Anterior cingulate cortex (tissue), 58 donors: ENCODE data around the gene GMDS.

Experiments used
- DNase-seq, 58 donors: peaks; one replicate each; lab custom pipeline; 2025; lab: John Stamatoyannopoulos, UW

GMDS gene

GRCh38 chr6:2108700-2109306 is 136.6 kb downstream of the GMDS start:
- no peak for DNase-seq

- no peak for DNase-seq
Observed at GRCh38 chr6:2104524-2104880, 140.9 kb downstream of the GMDS start.

- peak in 2 of 58 donors; percentile 4 to 21 for DNase-seq
Observed at GRCh38 chr6:2103765-2104523, 141.5 kb downstream of the GMDS start.

- DNase-seq: no peak
Observed at GRCh38 chr6:2102966-2103365, 142.4 kb downstream of the GMDS start.

- no peak for DNase-seq
Observed at GRCh38 chr6:2102316-2102883, 143.0 kb downstream of the GMDS start.

GRCh38 chr6:2101213-2101612 is 144.2 kb downstream of the GMDS start:
- no peak for DNase-seq

GRCh38 chr6:2099870-2100269 is 145.5 kb downstream of the GMDS start:
- DNase-seq: no peak

GRCh38 chr6:2097464-2097863 is 147.9 kb downstream of the GMDS start:
- no peak for DNase-seq

GRCh38 chr6:2094642-2095041 is 150.8 kb downstream of the GMDS start:
- no peak for DNase-seq

GRCh38 chr6:2086326-2086965 is 159.0 kb downstream of the GMDS start:
- no peak for DNase-seq

GRCh38 chr6:2085657-2086056 is 159.7 kb downstream of the GMDS start:
- no peak for DNase-seq

GRCh38 chr6:2081155-2082138 is 164.0 kb downstream of the GMDS start:
- DNase-seq: peak in 6 of 58 donors; percentile 0 to 11 (median 3)

- no peak for DNase-seq
Observed at GRCh38 chr6:2078888-2079287, 166.5 kb downstream of the GMDS start.

- no peak for DNase-seq
Observed at GRCh38 chr6:2077826-2078225, 167.6 kb downstream of the GMDS start.

GRCh38 chr6:2073476-2073875 is 171.9 kb downstream of the GMDS start:
- no peak for DNase-seq

GRCh38 chr6:2072453-2072852 is 173.0 kb downstream of the GMDS start:
- no peak for DNase-seq

- no peak for DNase-seq
Observed at GRCh38 chr6:2063547-2063946, 181.9 kb downstream of the GMDS start.

- DNase-seq: no peak
Observed at GRCh38 chr6:2061880-2062279, 183.5 kb downstream of the GMDS start.

GRCh38 chr6:2055911-2056310 is 189.5 kb downstream of the GMDS start:
- DNase-seq: no peak

GRCh38 chr6:2055143-2055542 is 190.3 kb downstream of the GMDS start:
- DNase-seq: no peak
